ENCODE data around the gene TBC1D30. TPM values are rescaled to one million over a fixed set of nuclear protein-coding genes. Genes with fewer than 3 reads are reported as not detected.
"Not testable (repeated sequence)": the region's sequence is repeated elsewhere in the genome, so short reads cannot be mapped to it uniquely, and the experiment has no call there.

The TBC1D30 gene
- total RNA-seq, 2 donors from 2014 or later = 1.7 to 1.9 TPM

- no peaks in the 10 kb centered on the region for H3K27me3 ChIP-seq (ENCODE audit: control insufficient read depth, insufficient read depth, low read length, poor library complexity, severe bottlenecking)
- no peak for TF ChIP-seq CTCF (conservative IDR thresholded peaks at IDR 0.05)
- no peak overlapping the region for H3K4me3 ChIP-seq (ENCODE audit: low read length)
- no peak overlapping the region for H3K27ac ChIP-seq (ENCODE audit: low read depth, low read length)
- Mint-ChIP-seq H3K27ac (no peak overlapping the region), H3K36me3 (ENCODE audit: low read depth) (no peaks in the 10 kb centered on the region), H3K27me3 (ENCODE audit: insufficient read depth) (no peaks in the 10 kb centered on the region), H3K9me3 (no peaks in the 10 kb centered on the region), H3K4me1 (peaks cover 26% of the 10 kb centered on the region), H3K4me3 (no peak overlapping the region)
- no peak for DNase-seq
- H3K36me3 ChIP-seq (ENCODE audit: control insufficient read depth, insufficient read depth, low read length) = no peaks in the 10 kb centered on the region
- no peaks in the 10 kb centered on the region for H3K9me3 ChIP-seq (ENCODE audit: control insufficient read depth, low read length)
- no peaks in the 10 kb centered on the region for H3K4me1 ChIP-seq (ENCODE audit: control insufficient read depth, insufficient read depth, low read length)
- H3K9ac ChIP-seq (ENCODE audit: extremely low read depth, low read length, poor library complexity, severe bottlenecking) = no peak overlapping the region
Measured at GRCh38 chr12:64840119-64840518, 15.7 kb downstream of the TBC1D30 start.

GRCh38 chr12:64840949-64841717 lies 16.7 kb downstream of the TBC1D30 start:
- H3K27me3 Mint-ChIP-seq (ENCODE audit: insufficient read depth) = no peaks in the 10 kb centered on the region
- H3K36me3 Mint-ChIP-seq (ENCODE audit: low read depth) = no peaks in the 10 kb centered on the region
- H3K27ac ChIP-seq (ENCODE audit: low read depth, low read length) = no peak overlapping the region

GRCh38 chr12:64848409-64848808 lies 24.0 kb downstream of the TBC1D30 start:
- H3K27me3 Mint-ChIP-seq (ENCODE audit: insufficient read depth); H3K36me3 ChIP-seq (ENCODE audit: control insufficient read depth, insufficient read depth, low read length); H3K27ac Mint-ChIP-seq; H3K27ac ChIP-seq (ENCODE audit: low read depth, low read length); H3K27me3 ChIP-seq (ENCODE audit: control insufficient read depth, insufficient read depth, low read length, poor library complexity, severe bottlenecking); H3K36me3 Mint-ChIP-seq (ENCODE audit: low read depth); H3K4me3 Mint-ChIP-seq; H3K9me3 ChIP-seq (ENCODE audit: control insufficient read depth, low read length); H3K4me1 ChIP-seq (ENCODE audit: control insufficient read depth, insufficient read depth, low read length); H3K4me1 Mint-ChIP-seq; H3K4me3 ChIP-seq (ENCODE audit: low read length); H3K9ac ChIP-seq (ENCODE audit: extremely low read depth, low read length, poor library complexity, severe bottlenecking); DNase-seq: not testable (repeated sequence)
- peaks cover 18% of the 10 kb centered on the region for H3K9me3 Mint-ChIP-seq
- WGBS, 2 experiments (ENCODE audit: insufficient coverage in 1 of 2, insufficient read length in 1 of 2) = 98 to 100% methylated on average over 3 to 4 of the region's 4 CpGs

More at GRCh38 chr12:64840949-64841717, 16.7 kb downstream of the TBC1D30 start:
- Histone ChIP-seq H3K4me1 (ENCODE audit: control insufficient read depth, insufficient read depth, low read length) (no peaks in the 10 kb centered on the region), H3K9me3 (ENCODE audit: control insufficient read depth, low read length) (no peaks in the 10 kb centered on the region), H3K9ac (ENCODE audit: extremely low read depth, low read length, poor library complexity, severe bottlenecking) (no peak overlapping the region), H3K27me3 (ENCODE audit: control insufficient read depth, insufficient read depth, low read length, poor library complexity, severe bottlenecking) (no peaks in the 10 kb centered on the region), H3K36me3 (ENCODE audit: control insufficient read depth, insufficient read depth, low read length) (no peaks in the 10 kb centered on the region), H3K4me3 (ENCODE audit: low read length) (no peak overlapping the region)
- DNase-seq = peak; percentile 56
- Mint-ChIP-seq H3K9me3 (no peaks in the 10 kb centered on the region), H3K27ac (no peak overlapping the region), H3K4me1 (peaks cover 22% of the 10 kb centered on the region), H3K4me3 (no peak overlapping the region)
- TF ChIP-seq CTCF (conservative IDR thresholded peaks at IDR 0.05) = no peak
- WGBS, 2 experiments (ENCODE audit: insufficient coverage in 1 of 2, insufficient read length in 1 of 2) = 86 to 94% methylated on average over 5 of the region's 5 CpGs

Data from endodermal cell (in vitro differentiated cells).